GM12878 (cell line): ENCODE data around the gene COL24A1. TPM values are rescaled to one million over a fixed set of nuclear protein-coding genes. Genes with fewer than 3 reads are reported as not detected.

Experiments used
- ATAC-seq: fragments of 200-7000 bp; cut with Tn5 transposase; 3 replicates; pipeline ENCODE4 v1.9.1; 2020; ENCODE audit warnings: mild to moderate bottlenecking, moderate library complexity
- BruUV-seq: library from RNA; stranded (reverse); fragments of 400-500 nt; replicated peaks from 2 replicates; lab custom pipeline; 2021; lab: Mats Ljungman, UMichigan
- CTCF ChIA-PET: fragments of 300-600 bp; sonication (Branson Sonifier 250); formaldehyde crosslinking; extraction: SDS; loops from one replicate; lab custom pipeline; 2021; ENCODE audit warnings: inconsistent platforms; lab: Yijun Ruan, JAX
- POLR2A ChIA-PET: fragments of 350-600 bp; formaldehyde crosslinking; extraction: SDS; loops from one replicate; lab custom pipeline; 2021; ENCODE audit warnings: inconsistent platforms; lab: Charles Lee
- RAD21 ChIA-PET: fragments of 300-600 bp; sonication (Branson Sonifier 250); formaldehyde crosslinking; loops from one replicate; lab custom pipeline; 2023; ENCODE audit warnings: antibody characterized with exemption; ENCODE audit not compliant: unreplicated experiment; lab: Charles Lee
- SMC1A ChIA-PET: fragments of 300-600 bp; sonication (Branson Sonifier 250); formaldehyde crosslinking; loops from one replicate; lab custom pipeline; 2023; ENCODE audit not compliant: unreplicated experiment, uncharacterized antibody; lab: Charles Lee
- DNase-seq: peaks from one replicate; pipeline ENCODE4 v3.0.0-alpha.2; 2011; ENCODE audit warnings: low read depth, low spot score
- FAIRE-seq: peaks from 3 replicates; lab custom pipeline; 2011; peaks lifted over from hg19 to GRCh38; lab: Jason Lieb, UNC
- H2AFZ ChIP-seq: 2 replicates; pipeline ENCODE4 v1.6.0; 2011; ENCODE audit warnings: low read depth, low read length, control low read depth; ENCODE audit not compliant: control insufficient read depth
- H3K27ac ChIP-seq: 2 replicates; pipeline ENCODE4 v1.5.1; 2011; ENCODE audit warnings: control low read depth; ENCODE audit not compliant: control insufficient read depth, insufficient read depth
- H3K27me3 ChIP-seq, 2 experiments: replicated peaks in 1 of 2; 2 replicates each; pipeline versions ENCODE4 v1.6.0 to v1.6.1; 2011; ENCODE audit warnings: low read length in 1 of 2; ENCODE audit not compliant: control insufficient read depth in 2 of 2, insufficient read depth in 2 of 2
- H3K36me3 ChIP-seq, 2 experiments: 2 replicates each; pipeline ENCODE4 v1.5.1; 2011; ENCODE audit warnings: low read length in 1 of 2; ENCODE audit not compliant: control insufficient read depth in 2 of 2, insufficient read depth in 2 of 2
- H3K4me1 ChIP-seq: 2 replicates; pipeline ENCODE4 v1.6.1; 2011; ENCODE audit warnings: mild to moderate bottlenecking, low read length, moderate library complexity, mixed read lengths; ENCODE audit not compliant: control insufficient read depth, insufficient read depth
- H3K4me2 ChIP-seq: 2 replicates; pipeline ENCODE4 v1.6.0; 2011; ENCODE audit warnings: control low read depth; ENCODE audit not compliant: control insufficient read depth, insufficient read depth
- H3K4me3 ChIP-seq: fragments of 200-600 bp; sonication (generic); 2 replicates; pipeline ENCODE4 v1.5.1; 2016
- H3K79me2 ChIP-seq: 2 replicates; pipeline ENCODE4 v1.6.0; 2011; ENCODE audit warnings: low read length; ENCODE audit not compliant: control insufficient read depth, insufficient read depth
- H3K9ac ChIP-seq: 2 replicates; pipeline ENCODE4 v1.8.0; 2011; ENCODE audit warnings: low read length, control low read depth, mixed read lengths; ENCODE audit not compliant: control insufficient read depth, insufficient read depth
- H3K9me3 ChIP-seq: replicated peaks from 3 replicates; pipeline ENCODE4 v1.5.1; 2011; ENCODE audit warnings: mild to moderate bottlenecking, low read length; ENCODE audit not compliant: control insufficient read depth, insufficient read depth
- H4K20me1 ChIP-seq: 2 replicates; pipeline ENCODE4 v1.6.0; 2011; ENCODE audit not compliant: control insufficient read depth, insufficient read depth
- BCL3 ChIP-seq: IDR thresholded peaks from 2 replicates; pipeline ENCODE4 v1.6.1; 2011; ENCODE audit warnings: borderline replicate concordance, low read depth, mild to moderate bottlenecking, moderate library complexity, low read length; ENCODE audit not compliant: insufficient read depth, poor library complexity, severe bottlenecking
- CHD2 ChIP-seq: IDR thresholded peaks from 2 replicates; pipeline ENCODE4 v1.6.1; 2011; ENCODE audit warnings: low read depth, low read length, improper control_type of control experiment, borderline replicate concordance
- FOS ChIP-seq: IDR thresholded peaks from 3 replicates; pipeline ENCODE4 v1.6.1; 2011; ENCODE audit warnings: borderline replicate concordance; ENCODE audit not compliant: insufficient read length; ENCODE audit errors: extremely low read depth
- GATAD2B ChIP-seq: fragments of 450-650 bp; conservative IDR thresholded peaks from 2 replicates; pipeline ENCODE4 v1.6.1; 2017; ENCODE audit warnings: low read depth, mild to moderate bottlenecking, moderate library complexity
- POLR2AphosphoS2 ChIP-seq: IDR thresholded peaks from 2 replicates; pipeline ENCODE4 v1.6.1; 2011; ENCODE audit warnings: low read depth, mild to moderate bottlenecking, low read length, improper control_type of control experiment, moderate library complexity
- SKIL ChIP-seq: fragments of 450-650 bp; IDR thresholded peaks from 2 replicates; pipeline ENCODE4 v1.6.1; 2017; ENCODE audit warnings: mild to moderate bottlenecking, low read depth, inconsistent platforms; ENCODE audit not compliant: poor library complexity, severe bottlenecking
- SMAD1 ChIP-seq: fragments of 450-650 bp; IDR thresholded peaks from 2 replicates; pipeline ENCODE4 v1.6.1; 2018; ENCODE audit warnings: mild to moderate bottlenecking, low read depth; ENCODE audit not compliant: partially characterized antibody
- ZNF592 ChIP-seq: fragments of 450-650 bp; IDR thresholded peaks from 2 replicates; pipeline ENCODE4 v1.6.1; 2017; ENCODE audit warnings: mild to moderate bottlenecking, moderate library complexity
- in situ Hi-C: fragments of 300-500 bp; cut with MboI; formaldehyde crosslinking; loops from 9 replicates; pipeline ENCODE4 v1.14.3; 2018; ENCODE audit warnings: mixed read lengths
- intact Hi-C: fragments of 100-400 bp; cut with micrococcal nuclease; formaldehyde crosslinking; loops from one replicate; pipeline ENCODE4 v1.14.2; 2022; ENCODE audit not compliant: unreplicated experiment
- polyA plus RNA-seq, 11 experiments: library from polyadenylated mRNA; depleted of rRNA in 4 of 11; unstranded in 6 of 11; stranded (reverse) in 5 of 11; fragments of >200 nt; fragmentation: Nextera tagmentation in 4 of 11; fragmentation: Illumina TruSeq in 1 of 11; extraction: Ambion mirVana in 4 of 11; extraction: Trizol in 1 of 11; gene quantifications; 1 replicate in 1 of 11; 2 replicates in 10 of 11; pipeline versions ENCODE4 v1.2.1 to v1.2.3, GENCODE V29; 2011 to 2016; ENCODE audit warnings: inconsistent platforms in 2 of 11, missing spikeins in 2 of 11, low read depth in 1 of 11
- total RNA-seq, 4 experiments: library from RNA; depleted of rRNA in 3 of 4; stranded (reverse); fragments of >200 nt in 3 of 4; fragmentation: Illumina TruSeq in 1 of 4; extraction: Trizol in 1 of 4; gene quantifications; 2 replicates each; pipeline versions ENCODE4 v1.2.1 to v1.2.3, GENCODE V29; 2013 to 2021

The COL24A1 gene
- total and polyA plus RNA-seq, 10 of the 15 experiments (the other 5 are each of a cell fraction or from before 2014, with no cell fraction given), result 0.19 to 4.1 (median 2.0) TPM

GRCh38 chr1:86151427-86151826 is 5.1 kb downstream of the COL24A1 start (continued):
- no peak for TF ChIP-seq GATAD2B
- TF ChIP-seq SMAD1, result no peak
- TF ChIP-seq, all 136 proteins: peak for 0

GRCh38 chr1:86150553-86151055 is 6.0 kb downstream of the COL24A1 start:
- in situ Hi-C loops (no loop called here), intact Hi-C loops (no loop called here)
- POLR2A ChIA-PET, result no interaction called here
- Histone ChIP-seq H3K4me1 (no peaks in the 10 kb centered on the region), H3K9ac (no peak overlapping the region), H3K36me3 (no peaks in the 10 kb centered on the region), H3K27me3 (peaks cover 2 to 6% of the 10 kb centered on the region in 2 experiments; a peak in 3 of 4 replicates), H4K20me1 (no peaks in the 10 kb centered on the region), H3K4me3 (no peak overlapping the region), H2AFZ (no peak overlapping the region), H3K9me3 (no peaks in the 10 kb centered on the region; the same call in 2 of the 3 replicates), H3K79me2 (no peaks in the 10 kb centered on the region), H3K4me2 (no peak overlapping the region), H3K27ac (no peak overlapping the region)
- RAD21 ChIA-PET, result no interaction called here
- no peak for TF ChIP-seq CHD2
- no peak for TF ChIP-seq FOS
- TF ChIP-seq ZNF592, result no peak
- no peak for TF ChIP-seq POLR2AphosphoS2
- TF ChIP-seq BCL3, result no peak
- TF ChIP-seq SKIL, result no peak
- FAIRE-seq, result no peak
- CTCF ChIA-PET, result no interaction called here
- no TSS peak for BruUV-seq
- DNase-seq, result no peak
- SMC1A ChIA-PET, result no interaction called here
- no peak for ATAC-seq
